VCaP (cell line): ENCODE measurements around the gene RNH1.

ENCODE experiments used
- H3K27ac ChIP-seq: fragments of 450-650 bp; 2 replicates; pipeline ENCODE4 v1.5.1; 2017
- CTCF ChIP-seq: fragments of 450-650 bp; conservative IDR thresholded peaks from 2 replicates; pipeline ENCODE4 v1.5.1; 2017; ENCODE audit warnings: mild to moderate bottlenecking, moderate library complexity

RNH1 gene

DNA sequence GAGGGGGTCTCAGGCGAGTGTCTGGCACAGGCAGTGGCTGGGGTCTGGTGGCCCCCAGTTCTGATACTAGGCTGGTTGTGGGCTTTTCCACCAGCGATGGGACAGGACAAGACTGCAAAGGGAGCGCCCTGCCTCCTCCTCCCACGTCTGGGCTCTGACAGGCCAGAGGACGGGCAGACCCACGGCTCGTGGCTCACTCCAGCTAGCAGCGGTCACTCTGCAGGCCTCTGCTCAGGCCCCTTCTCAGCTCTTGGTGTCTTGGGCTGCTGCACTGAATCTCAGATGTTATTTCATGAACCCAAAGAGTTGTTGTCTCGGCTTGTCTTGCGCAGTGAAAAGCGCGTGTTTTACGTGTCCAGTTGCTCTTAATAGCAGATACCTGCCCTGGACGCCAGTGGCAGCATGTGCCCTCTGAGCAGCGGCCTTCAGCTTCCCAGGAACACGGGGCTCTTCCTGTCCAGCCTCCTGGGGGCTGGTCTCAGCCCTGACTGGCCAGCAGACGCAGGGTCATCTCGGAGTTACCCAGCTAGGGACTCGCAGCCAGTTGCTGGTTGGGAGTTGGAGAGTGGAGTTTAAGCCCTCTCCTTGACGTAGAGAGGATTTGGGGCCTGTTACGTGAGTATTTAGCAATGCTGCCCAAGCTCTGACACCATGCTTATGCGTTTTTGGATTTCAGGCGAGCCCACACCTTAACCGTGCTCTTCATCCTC is 47.4 kb downstream of the RNH1 start:
- no peak overlapping the region for H3K27ac ChIP-seq
- TF ChIP-seq CTCF: no peak

DNA sequence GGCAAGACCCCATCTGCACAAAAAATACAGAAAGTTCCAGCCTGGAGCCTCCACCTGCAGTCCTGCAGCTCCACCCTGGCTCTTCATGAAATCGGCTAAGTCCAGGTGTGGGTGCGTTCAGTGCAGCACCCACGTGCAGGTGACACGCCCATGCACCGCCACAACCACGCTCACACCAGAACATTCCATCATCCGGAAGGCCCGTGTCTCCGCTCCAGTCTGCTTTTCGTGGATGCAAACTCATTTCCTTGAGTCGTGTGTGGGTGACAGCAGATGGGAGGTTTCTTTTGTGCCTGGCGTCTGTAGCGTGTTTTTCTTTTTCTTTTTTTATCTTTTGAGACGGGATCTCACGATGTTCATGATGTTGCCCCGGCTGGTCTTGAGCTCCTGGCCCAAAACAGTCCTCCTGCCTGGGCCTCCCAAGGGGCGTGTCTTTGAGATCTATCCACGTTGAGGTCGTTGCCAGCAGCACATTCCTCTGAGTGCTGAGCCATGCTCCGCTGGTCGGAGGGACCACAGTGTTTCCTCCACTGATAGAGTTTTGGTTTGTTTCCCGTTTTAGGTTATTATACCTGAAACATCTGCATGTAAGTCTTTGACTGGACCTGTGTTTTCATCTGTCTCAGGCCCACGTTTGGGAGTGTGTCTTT is 49.8 kb downstream of the RNH1 start:
- no peak overlapping the region for H3K27ac ChIP-seq
- no peak for TF ChIP-seq CTCF

DNA sequence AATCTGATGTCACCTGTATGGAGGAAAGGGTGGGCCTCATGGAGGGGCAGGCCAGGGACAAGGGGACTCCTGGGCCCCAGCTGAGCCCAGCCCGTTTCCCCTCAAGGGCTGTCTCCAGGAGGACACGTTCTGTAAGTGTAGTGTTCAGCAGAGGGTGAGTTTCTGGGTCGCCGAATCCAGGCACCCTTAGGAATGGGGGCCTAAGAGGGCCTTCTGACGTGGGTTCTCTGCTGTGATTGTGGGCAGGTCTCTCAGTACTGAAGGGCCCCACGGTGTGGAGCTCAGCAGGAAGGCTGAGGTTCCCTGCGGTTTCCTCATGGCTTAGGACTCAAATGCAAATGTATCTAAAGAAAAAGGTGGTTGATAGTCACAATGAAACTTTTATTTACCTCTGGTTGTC is 50.5 kb downstream of the RNH1 start:
- no peak overlapping the region for H3K27ac ChIP-seq
- no peak for TF ChIP-seq CTCF

DNA sequence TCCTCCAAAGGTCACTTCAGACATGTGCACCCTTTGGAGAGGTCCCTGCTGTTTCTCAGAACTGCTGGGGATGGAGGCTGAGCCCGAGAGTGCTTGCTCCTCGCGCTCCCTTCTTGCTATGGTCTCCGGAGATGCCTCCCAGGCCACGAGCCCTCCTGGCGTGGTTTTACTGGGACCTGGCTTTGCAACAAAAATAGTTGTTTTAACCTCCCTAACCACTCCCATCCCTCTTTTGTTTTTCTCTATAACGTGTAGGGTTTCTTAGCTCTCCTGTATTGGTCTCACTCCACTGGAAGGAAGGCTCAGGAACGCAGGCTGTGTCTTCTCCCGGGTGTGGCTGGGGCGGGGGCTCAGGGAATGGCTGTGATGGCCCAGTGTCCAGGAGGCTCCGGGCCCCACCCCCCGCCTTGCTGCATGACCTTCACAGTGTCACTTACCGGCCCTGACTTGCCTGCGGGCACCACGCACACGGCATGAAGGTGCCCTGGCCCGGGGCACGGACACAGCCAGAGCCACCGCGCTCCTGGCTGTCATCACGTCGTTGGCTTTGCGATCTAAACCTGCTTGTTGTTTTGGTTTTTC is 51.4 kb downstream of the RNH1 start:
- TF ChIP-seq CTCF: no peak
- H3K27ac ChIP-seq: no peak overlapping the region

GRCh38 chr11:454801-455565 is 52.1 kb downstream of the RNH1 start:
- TF ChIP-seq CTCF: no peak
- no peak overlapping the region for H3K27ac ChIP-seq

DNA sequence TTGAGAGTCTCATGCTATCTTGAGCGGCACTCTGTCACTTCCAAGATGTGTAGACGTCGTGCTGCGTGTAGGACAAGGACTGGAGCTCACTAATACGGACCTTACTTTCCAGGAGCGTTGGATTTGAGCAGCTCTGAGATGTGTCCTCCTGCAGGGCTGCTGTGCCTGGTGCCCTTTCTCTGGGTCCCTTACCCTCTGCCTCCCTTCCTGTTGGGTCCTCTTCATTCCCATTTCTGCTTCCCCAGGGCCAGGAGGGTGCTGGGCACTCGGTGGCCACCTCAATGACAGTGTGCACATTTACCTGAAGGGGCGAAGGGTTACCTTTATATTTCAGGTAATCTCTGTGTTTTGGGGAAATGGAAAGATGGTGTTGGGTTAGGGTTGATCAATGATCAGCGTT is 53.0 kb downstream of the RNH1 start:
- TF ChIP-seq CTCF: no peak
- no peak overlapping the region for H3K27ac ChIP-seq

DNA sequence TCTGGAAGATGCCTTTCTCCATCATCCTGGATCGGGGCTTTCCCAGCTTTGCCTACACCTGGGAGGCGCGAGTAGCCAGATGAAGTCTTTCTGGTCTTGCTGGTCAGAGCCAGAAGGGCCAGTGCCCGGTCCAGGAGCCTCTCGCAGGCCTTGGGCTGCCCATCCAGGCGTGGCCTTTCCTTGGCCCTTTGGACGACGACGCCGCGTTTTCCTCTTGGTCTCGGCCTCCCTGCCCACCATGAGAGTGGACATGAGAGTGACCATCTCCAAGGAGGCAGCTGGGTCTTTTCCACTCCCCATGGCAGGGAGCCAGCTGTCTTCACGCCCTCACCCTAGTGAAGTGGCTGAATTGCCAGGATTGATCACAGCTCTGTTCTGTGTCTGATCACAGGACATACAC is 53.5 kb downstream of the RNH1 start:
- TF ChIP-seq CTCF: no peak
- no peak overlapping the region for H3K27ac ChIP-seq
